NCI-H1694 treated with DMSO at 0.1 percent for 48 hours (cell line): ENCODE measurements around the gene ADAM23.

Experiments
- DNase-seq: peaks from one replicate; lab custom pipeline; 2025; lab: John Stamatoyannopoulos, UW

Gene ADAM23

GRCh38 chr2:206565666-206566065 is 122.3 kb downstream of the ADAM23 start:
- no peak for DNase-seq

GRCh38 chr2:206569470-206569869 is 126.1 kb downstream of the ADAM23 start:
- no peak for DNase-seq

- DNase-seq: no peak
Measured at GRCh38 chr2:206570199-206570598, 126.9 kb downstream of the ADAM23 start.

GRCh38 chr2:206572725-206573124 is 129.4 kb downstream of the ADAM23 start:
- DNase-seq: no peak

GRCh38 chr2:206573793-206574192 is 130.5 kb downstream of the ADAM23 start:
- DNase-seq: no peak

- no peak for DNase-seq
Measured at GRCh38 chr2:206584323-206585116, 141.2 kb downstream of the ADAM23 start.

GRCh38 chr2:206585335-206585734 is 142.0 kb downstream of the ADAM23 start:
- no peak for DNase-seq

- no peak for DNase-seq
Measured at GRCh38 chr2:206586609-206587008, 143.3 kb downstream of the ADAM23 start.

- no peak for DNase-seq
Measured at GRCh38 chr2:206597717-206598218, 154.4 kb downstream of the ADAM23 start.

- DNase-seq: no peak
Measured at GRCh38 chr2:206603243-206603642, 159.9 kb downstream of the ADAM23 start.

- DNase-seq: no peak
Measured at GRCh38 chr2:206610451-206610850, 167.1 kb downstream of the ADAM23 start.

GRCh38 chr2:206611191-206611590 is 167.9 kb downstream of the ADAM23 start:
- no peak for DNase-seq

- DNase-seq: no peak
Measured at GRCh38 chr2:206611736-206612135, 168.4 kb downstream of the ADAM23 start.

GRCh38 chr2:206614811-206615210 is 171.5 kb downstream of the ADAM23 start:
- DNase-seq: no peak

- DNase-seq: no peak
Measured at GRCh38 chr2:206615417-206616089, 172.2 kb downstream of the ADAM23 start.

- no peak for DNase-seq
Measured at GRCh38 chr2:206616151-206616550, 172.8 kb downstream of the ADAM23 start.

GRCh38 chr2:206619011-206619410 is 175.7 kb downstream of the ADAM23 start:
- no peak for DNase-seq

- no peak for DNase-seq
Measured at GRCh38 chr2:206626108-206626507, 182.8 kb downstream of the ADAM23 start.

- DNase-seq: no peak
Measured at GRCh38 chr2:206627632-206628031, 184.3 kb downstream of the ADAM23 start.

GRCh38 chr2:206631340-206631739 is 188.0 kb downstream of the ADAM23 start:
- DNase-seq: no peak

- DNase-seq: no peak
Measured at GRCh38 chr2:206635015-206635414, 191.7 kb downstream of the ADAM23 start.

- DNase-seq: no peak
Measured at GRCh38 chr2:206639636-206640035, 196.3 kb downstream of the ADAM23 start.

- DNase-seq: no peak
Measured at GRCh38 chr2:206641226-206641625, 197.9 kb downstream of the ADAM23 start.
